Activated T-cell treated with anti-CD3 and anti-CD28 coated beads for 1 hour (primary cell): ENCODE measurements around the gene PODNL1.
A peak's percentile ranks its signal among the peaks of the same experiment; 100 is the strongest.
"Not testable (repeated sequence)": the region's sequence is repeated elsewhere in the genome, so short reads cannot be mapped to it uniquely, and the experiment has no call there.

Experiments
- DNase-seq: peaks from one replicate; pipeline ENCODE4 v3.0.0-alpha.2; 2020; ENCODE audit warnings: low read depth

Gene PODNL1

GRCh38 chr19:13938301-13939064 lies at the start of gene PODNL1:
TSS of gene PODNL1 (minus strand) at chr19:13938417. CDS start at chr19:13938181, 236 bp downstream.
- DNase-seq, result no peak

- no peak for DNase-seq
These were observed 49.1 kb upstream of the PODNL1 start for GRCh38 chr19:13987101-13987890.

- DNase-seq, result peak; percentile 99
These were observed 48.2 kb upstream of the PODNL1 start for GRCh38 chr19:13986348-13986904.

GRCh38 chr19:13985771-13986347 lies 47.6 kb upstream of the PODNL1 start:
- DNase-seq, result no peak

GRCh38 chr19:13984875-13985741 lies 46.9 kb upstream of the PODNL1 start:
- no peak for DNase-seq

- no peak for DNase-seq
These were observed 46.0 kb upstream of the PODNL1 start for GRCh38 chr19:13984186-13984585.

- no peak for DNase-seq
These were observed 45.1 kb upstream of the PODNL1 start for GRCh38 chr19:13983213-13983889.

GRCh38 chr19:13982773-13983172 lies 44.6 kb upstream of the PODNL1 start:
- no peak for DNase-seq

GRCh38 chr19:13981988-13982501 lies 43.8 kb upstream of the PODNL1 start:
- DNase-seq, result no peak

GRCh38 chr19:13981467-13981866 lies 43.2 kb upstream of the PODNL1 start:
- no peak for DNase-seq

GRCh38 chr19:13981021-13981420 lies 42.8 kb upstream of the PODNL1 start:
- DNase-seq, result no peak

- no peak for DNase-seq
These were observed 42.1 kb upstream of the PODNL1 start for GRCh38 chr19:13980340-13980739.

GRCh38 chr19:13979686-13980085 lies 41.5 kb upstream of the PODNL1 start:
- no peak for DNase-seq

GRCh38 chr19:13979244-13979615 lies 41.0 kb upstream of the PODNL1 start:
- no peak for DNase-seq

GRCh38 chr19:13978351-13979243 lies 40.4 kb upstream of the PODNL1 start:
- no peak for DNase-seq

GRCh38 chr19:13977803-13978202 lies 39.6 kb upstream of the PODNL1 start:
- no peak for DNase-seq

- DNase-seq, result no peak
These were observed 38.2 kb upstream of the PODNL1 start for GRCh38 chr19:13976446-13976845.

GRCh38 chr19:13975870-13976269 lies 37.7 kb upstream of the PODNL1 start:
- no peak for DNase-seq

- DNase-seq, result no peak
These were observed 35.9 kb upstream of the PODNL1 start for GRCh38 chr19:13974073-13974472.

GRCh38 chr19:13973479-13973878 lies 35.3 kb upstream of the PODNL1 start:
- DNase-seq, result not testable (repeated sequence)
